ENCODE data around the gene FLT3LG. TPM values are rescaled to one million over a fixed set of nuclear protein-coding genes. Genes with fewer than 3 reads are reported as not detected.

Gene FLT3LG
- total and polyA plus RNA-seq, 9 of the 15 experiments (the other 6 are each of a cell fraction or from before 2014, with no cell fraction given) = 0.31 to 6.4 (median 1.1) TPM

GRCh38 chr19:49434907-49435583 lies 39.0 kb upstream of the FLT3LG start (continued):
- TF ChIP-seq ELK3 (CRISPR knock-in tag; IDR thresholded peaks at IDR 0.05) (no peak), RB1 (IDR thresholded peaks at IDR 0.05; ENCODE audit: low read depth) (no peak), MAFF (IDR thresholded peaks at IDR 0.05; ENCODE audit: low read length) (no peak), NCOR1 (IDR thresholded peaks at IDR 0.05) (no peak), FOXK2 (conservative IDR thresholded peaks at IDR 0.05 in 1 of 2, IDR thresholded peaks at IDR 0.05 in 1 of 2; ENCODE audit: low read depth in 2 of 2) (no peak), FOS (IDR thresholded peaks at IDR 0.05; ENCODE audit: extremely low read depth, insufficient read length) (peak; percentile 79), MEF2D (tag; conservative IDR thresholded peaks at IDR 0.05; ENCODE audit: low read depth) (no peak), ZNF316 (IDR thresholded peaks at IDR 0.05) (no peak), ARNT (IDR thresholded peaks at IDR 0.05) (no peak), ZBTB17 (CRISPR knock-in tag; IDR thresholded peaks at IDR 0.05) (no peak), IFI16 (CRISPR knock-in tag; IDR thresholded peaks at IDR 0.05) (no peak), ZNF707 (CRISPR knock-in tag; conservative IDR thresholded peaks at IDR 0.05) (no peak), AFF4 (CRISPR knock-in tag; IDR thresholded peaks at IDR 0.05) (no peak), ELK1 (CRISPR knock-in tag; IDR thresholded peaks at IDR 0.05) (no peak), ZNF586 (CRISPR knock-in tag; conservative IDR thresholded peaks at IDR 0.05) (no peak)
